22Rv1 (cell line): ENCODE data around the gene ENOX2.

Source experiments
- ZFX ChIP-seq: fragments of 450-650 bp; IDR thresholded peaks from 2 replicates; pipeline ENCODE4 v1.6.1; 2017; ENCODE audit warnings: antibody characterized with exemption, borderline replicate concordance
- TF ChIP-seq, protein P1 (sequence below): fragments of 450-650 bp; IDR thresholded peaks from 2 replicates; pipeline ENCODE4 v1.5.1; 2017; ENCODE audit warnings: mild to moderate bottlenecking

DNA sequence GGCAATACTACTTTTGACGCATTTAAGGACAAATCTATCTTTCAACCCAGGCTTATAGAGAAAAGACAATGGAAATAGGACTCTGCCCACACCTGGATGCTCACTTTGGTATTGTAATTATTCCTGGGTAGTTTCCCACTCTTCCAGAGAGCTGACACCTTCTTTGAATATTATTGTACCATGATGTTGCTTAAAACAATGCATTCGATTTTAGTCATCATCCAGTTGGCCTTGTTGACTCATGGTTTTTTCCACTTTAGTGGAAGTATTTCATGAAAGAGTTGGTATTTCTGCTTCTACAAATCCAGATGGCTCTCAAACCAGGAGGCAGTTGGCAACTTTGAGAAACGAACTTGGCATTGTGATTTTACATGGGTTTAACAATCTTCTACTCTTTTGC is 124.2 kb downstream of the ENOX2 start:
- TF ChIP-seq, protein P1, sequence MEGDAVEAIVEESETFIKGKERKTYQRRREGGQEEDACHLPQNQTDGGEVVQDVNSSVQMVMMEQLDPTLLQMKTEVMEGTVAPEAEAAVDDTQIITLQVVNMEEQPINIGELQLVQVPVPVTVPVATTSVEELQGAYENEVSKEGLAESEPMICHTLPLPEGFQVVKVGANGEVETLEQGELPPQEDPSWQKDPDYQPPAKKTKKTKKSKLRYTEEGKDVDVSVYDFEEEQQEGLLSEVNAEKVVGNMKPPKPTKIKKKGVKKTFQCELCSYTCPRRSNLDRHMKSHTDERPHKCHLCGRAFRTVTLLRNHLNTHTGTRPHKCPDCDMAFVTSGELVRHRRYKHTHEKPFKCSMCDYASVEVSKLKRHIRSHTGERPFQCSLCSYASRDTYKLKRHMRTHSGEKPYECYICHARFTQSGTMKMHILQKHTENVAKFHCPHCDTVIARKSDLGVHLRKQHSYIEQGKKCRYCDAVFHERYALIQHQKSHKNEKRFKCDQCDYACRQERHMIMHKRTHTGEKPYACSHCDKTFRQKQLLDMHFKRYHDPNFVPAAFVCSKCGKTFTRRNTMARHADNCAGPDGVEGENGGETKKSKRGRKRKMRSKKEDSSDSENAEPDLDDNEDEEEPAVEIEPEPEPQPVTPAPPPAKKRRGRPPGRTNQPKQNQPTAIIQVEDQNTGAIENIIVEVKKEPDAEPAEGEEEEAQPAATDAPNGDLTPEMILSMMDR = no peak
- TF ChIP-seq ZFX = no peak
